Body of pancreas (tissue), 4 donors: ENCODE results near the gene GOLGA7B. TPM values are rescaled to one million over a fixed set of nuclear protein-coding genes. Genes with fewer than 3 reads are reported as not detected.
A peak's percentile ranks its signal among the peaks of the same experiment; 100 is the strongest.

ENCODE experiments used
- ATAC-seq: fragments of 150-250 bp; one replicate; pipeline ENCODE4 v1.9.1; 2016
- DNase-seq, 4 donors: peaks; one replicate each; pipeline ENCODE4 v3.0.0-alpha.2; 2019
- H3K27ac ChIP-seq, 4 donors: fragments of 200-600 bp; sonication (generic); 1 replicate in 3 of 4; 2 replicates in 1 of 4; pipeline versions ENCODE4 v1.5.1 to v1.6.1; 2016 to 2019; ENCODE audit warnings: mild to moderate bottlenecking in 1 of 4, mixed read lengths in 1 of 4, moderate library complexity in 1 of 4
- H3K27me3 ChIP-seq, 2 donors: fragments of 200-600 bp; sonication (generic); one replicate each; pipeline ENCODE4 v1.6.0; 2016; ENCODE audit warnings: mild to moderate bottlenecking in 1 of 2
- H3K36me3 ChIP-seq, 2 donors: fragments of 200-600 bp; sonication (generic); replicated peaks in 1 of 2; 2 replicates each; pipeline ENCODE4 v1.5.1; 2016; ENCODE audit warnings: low read depth in 2 of 2; ENCODE audit not compliant: insufficient read depth in 1 of 2
- H3K4me1 ChIP-seq: fragments of 200-600 bp; sonication (generic); one replicate; pipeline ENCODE4 v1.6.0; 2016
- H3K4me3 ChIP-seq, 2 donors: fragments of 200-600 bp; sonication (generic); 1 replicate in 1 of 2; 2 replicates in 1 of 2; pipeline ENCODE4 v1.5.1; 2016 to 2019
- H3K9me3 ChIP-seq, 3 donors: fragments of 200-600 bp; sonication (generic); 1 replicate in 2 of 3; 2 replicates in 1 of 3; pipeline ENCODE4 v1.5.1; 2016
- CTCF ChIP-seq, 7 experiments: fragments of 450-650 bp in 4 of 7; fragments of 200-600 bp in 3 of 7; sonication (generic) in 3 of 7; IDR thresholded peaks; one replicate each; pipeline ENCODE4 v1.5.1; 2016 to 2019; ENCODE audit warnings: antibody characterized with exemption in 7 of 7
- POLR2A ChIP-seq, 3 donors: fragments of 450-650 bp; IDR thresholded peaks; one replicate each; pipeline ENCODE4 v1.6.1; 2016; ENCODE audit warnings: antibody characterized with exemption in 3 of 3, mild to moderate bottlenecking in 2 of 3
- WGBS, 2 donors: methylation state at CpG; one replicate each; pipeline ENCODE4 v1.1.5; 2017; 5-methylcytosine and 5-hydroxymethylcytosine counted together
- intact Hi-C: fragments of 100-400 bp; cut with DNase I; formaldehyde crosslinking; loops from one replicate; pipeline ENCODE4 v1.15.1; 2023
- total RNA-seq, 2 donors: library from RNA; depleted of rRNA; stranded (reverse); fragments of >200 nt; gene quantifications; one replicate each; pipeline ENCODE4 v1.1.0, GENCODE V29; 2016

GOLGA7B gene
- total RNA-seq, 2 donors from 2014 or later: 9.1 to 12.5 TPM

GRCh38 chr10:97914171-97914836 is 64.7 kb downstream of the GOLGA7B start:
- no peaks in the 10 kb centered on the region for H3K9me3 ChIP-seq
- no peak overlapping the region for H3K4me3 ChIP-seq
- no peaks in the 10 kb centered on the region for H3K27me3 ChIP-seq
- TF ChIP-seq POLR2A (IDR thresholded peaks at IDR 0.05): no peak
- peak; percentile 12 for ATAC-seq
- 34 to 35% methylated on average over 7 to 10 of the region's 10 CpGs for WGBS, 2 donors
- H3K4me1 ChIP-seq: peaks cover 14% of the 10 kb centered on the region
- no peak for DNase-seq
- intact Hi-C loops: loop anchor here (5.0 kb wide), 1 partner anchor 128 kb away; no protein-coding TSS in a partner anchor
- no peak overlapping the region for H3K27ac ChIP-seq
- H3K36me3 ChIP-seq: no peaks in the 10 kb centered on the region

GRCh38 chr10:97914837-97915211 is 65.2 kb downstream of the GOLGA7B start:
- Histone ChIP-seq H3K9me3 (no peaks in the 10 kb centered on the region), H3K36me3 (no peaks in the 10 kb centered on the region), H3K4me1 (peaks cover 14% of the 10 kb centered on the region), H3K4me3 (no peak overlapping the region), H3K27me3 (no peaks in the 10 kb centered on the region), H3K27ac (no peak overlapping the region)
- intact Hi-C loops: loop anchor here (5.0 kb wide), 1 partner anchor 127 kb away; no protein-coding TSS in a partner anchor
- ATAC-seq: peak; percentile 90
- TF ChIP-seq POLR2A (IDR thresholded peaks at IDR 0.05) (no peak), CTCF (IDR thresholded peaks at IDR 0.05) (peak; percentile 92 to 96 (median 94))
- DNase-seq: peak; percentile 88 to 92 (median 90)
- 4% methylated on average over 11 of the region's 11 CpGs; no CpG with 5 or more reads in 1 of the 2 donors for WGBS, 2 donors

- 57 to 63% methylated on average over 19 to 21 of the region's 21 CpGs for WGBS, 2 donors
- TF ChIP-seq POLR2A (IDR thresholded peaks at IDR 0.05): no peak
- no peak for TF ChIP-seq CTCF (IDR thresholded peaks at IDR 0.05)
- Histone ChIP-seq H3K4me1 (peaks cover 14% of the 10 kb centered on the region), H3K27ac (no peak overlapping the region), H3K27me3 (no peaks in the 10 kb centered on the region), H3K9me3 (no peaks in the 10 kb centered on the region), H3K36me3 (no peaks in the 10 kb centered on the region), H3K4me3 (no peak overlapping the region)
- no peak for ATAC-seq
- intact Hi-C loops: no loop called here
- no peak for DNase-seq
Measured at GRCh38 chr10:97915346-97916131, 65.9 kb downstream of the GOLGA7B start.

- intact Hi-C loops: no loop called here
- no peak overlapping the region for H3K4me3 ChIP-seq
- 18 to 31% methylated on average over 4 of the region's 4 CpGs for WGBS, 2 donors
- TF ChIP-seq POLR2A (IDR thresholded peaks at IDR 0.05) (no peak), CTCF (IDR thresholded peaks at IDR 0.05) (no peak)
- H3K4me1 ChIP-seq: peaks cover 24% of the 10 kb centered on the region
- no peaks in the 10 kb centered on the region for H3K9me3 ChIP-seq
- H3K27me3 ChIP-seq: no peaks in the 10 kb centered on the region
- H3K36me3 ChIP-seq: no peaks in the 10 kb centered on the region
- peak in 3 of 4 donors; percentile 43 to 63 (median 61) for DNase-seq
- peak overlapping the region in 2 of 4 donors; percentile 24 to 41 for H3K27ac ChIP-seq
- peak; percentile 48 for ATAC-seq
Measured at GRCh38 chr10:97916586-97916985, 66.9 kb downstream of the GOLGA7B start.

GRCh38 chr10:97919012-97919411 is 69.4 kb downstream of the GOLGA7B start:
- DNase-seq: no peak
- Histone ChIP-seq H3K4me1 (peaks cover 35% of the 10 kb centered on the region), H3K36me3 (no peaks in the 10 kb centered on the region), H3K4me3 (no peak overlapping the region), H3K27me3 (no peaks in the 10 kb centered on the region), H3K9me3 (no peaks in the 10 kb centered on the region), H3K27ac (no peak overlapping the region)
- WGBS, 2 donors: 41 to 59% methylated on average over 3 of the region's 3 CpGs
- intact Hi-C loops: no loop called here
- ATAC-seq: no peak
- TF ChIP-seq POLR2A (IDR thresholded peaks at IDR 0.05) (no peak), CTCF (IDR thresholded peaks at IDR 0.05) (no peak)
